Gastroesophageal sphincter (tissue), 3 donors: ENCODE data around the gene STK25.

Experiments
- POLR2A ChIP-seq, 2 donors: fragments of 450-650 bp; IDR thresholded peaks; one replicate each; pipeline ENCODE4 v1.6.1; 2017; ENCODE audit warnings: antibody characterized with exemption in 2 of 2, mild to moderate bottlenecking in 2 of 2, moderate library complexity in 1 of 2
- TF ChIP-seq, protein P1 (sequence below), 4 experiments: fragments of 200-600 bp in 2 of 4; fragments of 450-650 bp in 2 of 4; sonication (generic) in 1 of 4; IDR thresholded peaks; one replicate each; pipeline ENCODE4 v1.5.1; 2017 to 2019; ENCODE audit warnings: antibody characterized with exemption in 4 of 4, mild to moderate bottlenecking in 2 of 4, moderate library complexity in 2 of 4

DNA sequence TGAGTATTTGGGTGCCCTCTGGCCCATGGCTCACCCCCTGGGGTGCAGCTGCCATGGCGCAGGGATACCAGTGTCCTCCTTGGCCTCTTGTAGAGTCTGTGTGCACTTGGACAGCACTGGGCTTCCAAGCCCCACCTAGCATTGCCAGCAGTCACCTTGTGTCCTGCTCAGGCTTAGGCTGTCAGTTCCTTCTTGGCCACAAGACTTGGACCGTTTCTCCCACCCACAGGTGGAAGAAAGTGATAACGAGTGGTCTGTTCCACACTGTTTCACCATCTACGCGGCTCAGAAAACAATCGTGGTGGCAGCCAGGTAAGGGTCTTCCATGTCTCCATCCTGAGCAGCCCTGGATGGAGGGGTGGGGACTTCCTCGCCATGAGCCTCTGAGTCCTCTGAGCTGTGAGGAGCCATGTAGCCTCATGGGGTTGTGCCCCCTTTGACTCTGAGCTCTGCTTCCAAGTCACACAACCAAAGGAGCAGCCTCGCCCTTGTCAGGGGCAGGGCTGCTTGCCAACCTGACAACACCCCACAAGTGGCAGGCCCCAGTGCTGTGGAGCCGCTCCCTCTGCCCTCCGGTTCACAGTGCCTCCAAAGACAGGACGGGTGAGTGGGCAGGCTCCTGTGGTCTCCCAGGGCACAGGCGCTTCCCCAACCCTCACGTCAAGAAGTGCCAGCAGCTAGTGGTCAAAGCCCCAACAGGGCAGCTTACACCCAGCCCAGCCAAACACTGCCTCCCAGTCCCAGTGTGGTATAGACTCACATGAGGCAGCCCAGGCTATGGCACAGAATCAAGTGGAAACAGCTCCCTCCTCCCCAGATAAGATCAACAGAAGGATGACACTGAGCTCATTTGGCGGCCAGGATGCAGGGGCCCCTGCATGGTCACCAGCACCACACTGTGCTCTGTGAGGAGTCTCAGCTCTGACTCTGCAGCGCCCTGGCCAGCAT, 18.4 kb downstream of the STK25 start:
- no peak for TF ChIP-seq POLR2A (IDR thresholded peaks at IDR 0.05)
- TF ChIP-seq, protein P1, sequence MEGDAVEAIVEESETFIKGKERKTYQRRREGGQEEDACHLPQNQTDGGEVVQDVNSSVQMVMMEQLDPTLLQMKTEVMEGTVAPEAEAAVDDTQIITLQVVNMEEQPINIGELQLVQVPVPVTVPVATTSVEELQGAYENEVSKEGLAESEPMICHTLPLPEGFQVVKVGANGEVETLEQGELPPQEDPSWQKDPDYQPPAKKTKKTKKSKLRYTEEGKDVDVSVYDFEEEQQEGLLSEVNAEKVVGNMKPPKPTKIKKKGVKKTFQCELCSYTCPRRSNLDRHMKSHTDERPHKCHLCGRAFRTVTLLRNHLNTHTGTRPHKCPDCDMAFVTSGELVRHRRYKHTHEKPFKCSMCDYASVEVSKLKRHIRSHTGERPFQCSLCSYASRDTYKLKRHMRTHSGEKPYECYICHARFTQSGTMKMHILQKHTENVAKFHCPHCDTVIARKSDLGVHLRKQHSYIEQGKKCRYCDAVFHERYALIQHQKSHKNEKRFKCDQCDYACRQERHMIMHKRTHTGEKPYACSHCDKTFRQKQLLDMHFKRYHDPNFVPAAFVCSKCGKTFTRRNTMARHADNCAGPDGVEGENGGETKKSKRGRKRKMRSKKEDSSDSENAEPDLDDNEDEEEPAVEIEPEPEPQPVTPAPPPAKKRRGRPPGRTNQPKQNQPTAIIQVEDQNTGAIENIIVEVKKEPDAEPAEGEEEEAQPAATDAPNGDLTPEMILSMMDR (IDR thresholded peaks at IDR 0.05): no peak
